T-helper 17 cell (primary cell): ENCODE data around the gene HDLBP. TPM values are rescaled to one million over a fixed set of nuclear protein-coding genes. Genes with fewer than 3 reads are reported as not detected.

Experiments
- ATAC-seq: fragments of 150-1000 bp; cut with Tn5 transposase; 2 replicates; pipeline ENCODE4 v1.10.0; 2021; ENCODE audit warnings: mild to moderate bottlenecking, moderate library complexity
- DNase-seq, 3 donors: peaks; one replicate each; pipeline versions ENCODE4 v3.0.0 to v3.0.0-alpha.2; 2020 to 2021
- H3K9me3 ChIP-seq: one replicate; pipeline ENCODE4 v1.7.0; 2013; ENCODE audit warnings: low read length, mild to moderate bottlenecking; ENCODE audit not compliant: control insufficient read depth, poor library complexity, severe bottlenecking
- H3K27ac Mint-ChIP-seq: one replicate; pipeline ENCODE4 v1.8.0; 2022; ENCODE audit warnings: mild to moderate bottlenecking, moderate library complexity, mixed read lengths
- H3K27me3 Mint-ChIP-seq: one replicate; pipeline ENCODE4 v1.8.0; 2022; ENCODE audit warnings: mixed read lengths
- H3K36me3 Mint-ChIP-seq: one replicate; pipeline ENCODE4 v1.8.0; 2022; ENCODE audit warnings: low read depth, mixed read lengths
- H3K4me1 Mint-ChIP-seq: one replicate; pipeline ENCODE4 v1.8.0; 2022; ENCODE audit warnings: mild to moderate bottlenecking, mixed read lengths
- H3K4me3 Mint-ChIP-seq: one replicate; pipeline ENCODE4 v1.8.0; 2022; ENCODE audit warnings: mild to moderate bottlenecking, moderate library complexity, mixed read lengths
- total RNA-seq, 4 donors: library from RNA in 2 of 4; stranded (reverse) in 2 of 4; gene quantifications; one replicate each; pipeline ENCODE4 v1.2.3 and lab custom pipeline; 2022 to 2026

Gene HDLBP, protein sequence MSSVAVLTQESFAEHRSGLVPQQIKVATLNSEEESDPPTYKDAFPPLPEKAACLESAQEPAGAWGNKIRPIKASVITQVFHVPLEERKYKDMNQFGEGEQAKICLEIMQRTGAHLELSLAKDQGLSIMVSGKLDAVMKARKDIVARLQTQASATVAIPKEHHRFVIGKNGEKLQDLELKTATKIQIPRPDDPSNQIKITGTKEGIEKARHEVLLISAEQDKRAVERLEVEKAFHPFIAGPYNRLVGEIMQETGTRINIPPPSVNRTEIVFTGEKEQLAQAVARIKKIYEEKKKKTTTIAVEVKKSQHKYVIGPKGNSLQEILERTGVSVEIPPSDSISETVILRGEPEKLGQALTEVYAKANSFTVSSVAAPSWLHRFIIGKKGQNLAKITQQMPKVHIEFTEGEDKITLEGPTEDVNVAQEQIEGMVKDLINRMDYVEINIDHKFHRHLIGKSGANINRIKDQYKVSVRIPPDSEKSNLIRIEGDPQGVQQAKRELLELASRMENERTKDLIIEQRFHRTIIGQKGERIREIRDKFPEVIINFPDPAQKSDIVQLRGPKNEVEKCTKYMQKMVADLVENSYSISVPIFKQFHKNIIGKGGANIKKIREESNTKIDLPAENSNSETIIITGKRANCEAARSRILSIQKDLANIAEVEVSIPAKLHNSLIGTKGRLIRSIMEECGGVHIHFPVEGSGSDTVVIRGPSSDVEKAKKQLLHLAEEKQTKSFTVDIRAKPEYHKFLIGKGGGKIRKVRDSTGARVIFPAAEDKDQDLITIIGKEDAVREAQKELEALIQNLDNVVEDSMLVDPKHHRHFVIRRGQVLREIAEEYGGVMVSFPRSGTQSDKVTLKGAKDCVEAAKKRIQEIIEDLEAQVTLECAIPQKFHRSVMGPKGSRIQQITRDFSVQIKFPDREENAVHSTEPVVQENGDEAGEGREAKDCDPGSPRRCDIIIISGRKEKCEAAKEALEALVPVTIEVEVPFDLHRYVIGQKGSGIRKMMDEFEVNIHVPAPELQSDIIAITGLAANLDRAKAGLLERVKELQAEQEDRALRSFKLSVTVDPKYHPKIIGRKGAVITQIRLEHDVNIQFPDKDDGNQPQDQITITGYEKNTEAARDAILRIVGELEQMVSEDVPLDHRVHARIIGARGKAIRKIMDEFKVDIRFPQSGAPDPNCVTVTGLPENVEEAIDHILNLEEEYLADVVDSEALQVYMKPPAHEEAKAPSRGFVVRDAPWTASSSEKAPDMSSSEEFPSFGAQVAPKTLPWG (N-terminal part only)
- total RNA-seq = 100 to 1,000 TPM; 136 to 175 TPM
- total RNA-seq (lab: John Stamatoyannopoulos, UW) = 179 to 415 reads per million in 2 donors

DNA sequence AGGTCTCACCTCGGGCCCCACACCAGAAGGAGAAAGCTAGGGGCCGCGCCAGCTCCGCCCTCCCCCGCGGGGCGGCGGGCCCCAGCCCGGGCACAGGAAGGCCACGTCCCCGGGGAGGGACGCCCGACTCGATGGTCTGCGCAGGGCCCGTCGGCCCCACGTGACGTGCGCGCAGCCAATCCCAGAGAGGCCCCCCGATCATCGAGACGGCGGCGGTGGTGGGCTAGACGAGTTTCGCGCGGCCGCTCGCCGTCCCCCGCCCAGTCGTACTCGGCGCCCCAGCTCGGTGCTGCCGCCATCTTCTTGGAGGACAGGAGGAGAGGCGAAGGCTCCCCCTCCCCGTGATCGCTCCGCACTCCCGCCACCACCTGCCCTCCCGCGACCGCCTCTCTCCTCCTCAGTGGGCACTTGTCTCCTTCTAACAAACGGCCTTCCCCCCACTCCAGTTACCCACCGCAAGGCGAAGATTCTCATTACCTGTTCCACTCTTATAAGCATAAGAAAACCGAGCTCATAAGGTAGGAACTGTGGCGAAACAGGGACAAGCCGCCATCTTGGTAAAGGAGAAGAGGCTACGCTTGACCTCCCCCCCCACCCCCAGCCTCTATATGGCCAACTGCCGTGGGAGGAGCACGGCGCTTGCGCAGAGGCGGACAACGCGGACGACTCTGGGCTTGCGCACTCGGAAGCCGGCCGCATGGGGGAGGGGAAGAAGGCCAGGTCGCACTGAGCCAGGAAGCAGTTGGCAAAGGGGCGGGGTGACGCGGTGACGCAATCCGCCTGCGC lies at the start of gene HDLBP:
HDLBP (minus strand) TSS at position 580 of the 786 bp plus-strand sequence. CDS start 48,803 bp downstream, outside the sequence.
- Mint-ChIP-seq H3K4me3 (peak within 1 kb of the TSS; percentile 98), H3K4me1 (peaks cover 54% of the 10 kb centered on the region), H3K27me3 (no peaks in the 10 kb centered on the region), H3K27ac (peak within 1 kb of the TSS; percentile 99), H3K36me3 (peaks cover 6% of the 10 kb centered on the region)
- peak; percentile 77 for ATAC-seq
- peak; percentile 100 for DNase-seq
- H3K9me3 ChIP-seq = no peaks in the 10 kb centered on the region

- ATAC-seq (no peak), DNase-seq (no peak)
- no peaks in the 10 kb centered on the region for H3K9me3 ChIP-seq
- H3K4me1 Mint-ChIP-seq = peaks cover 18% of the 10 kb centered on the region
- no peaks in the 10 kb centered on the region for H3K27me3 Mint-ChIP-seq
- H3K27ac Mint-ChIP-seq = no peak overlapping the region
- no peak overlapping the region for H3K4me3 Mint-ChIP-seq
- H3K36me3 Mint-ChIP-seq = no peaks in the 10 kb centered on the region
These were observed 49.3 kb upstream of the HDLBP start for GRCh38 chr2:241364781-241365180.

- Mint-ChIP-seq H3K4me3 (no peak overlapping the region), H3K27ac (peak overlapping the region; percentile 16), H3K27me3 (no peaks in the 10 kb centered on the region), H3K36me3 (no peaks in the 10 kb centered on the region), H3K4me1 (peaks cover 25% of the 10 kb centered on the region)
- no peaks in the 10 kb centered on the region for H3K9me3 ChIP-seq
- DNase-seq = no peak
- ATAC-seq = no peak
These were observed 48.0 kb upstream of the HDLBP start for GRCh38 chr2:241363426-241363825.

GRCh38 chr2:241359481-241360045 lies 44.1 kb upstream of the HDLBP start:
- no peaks in the 10 kb centered on the region for H3K27me3 Mint-ChIP-seq
- no peaks in the 10 kb centered on the region for H3K36me3 Mint-ChIP-seq
- no peaks in the 10 kb centered on the region for H3K9me3 ChIP-seq
- peaks cover 29% of the 10 kb centered on the region for H3K4me1 Mint-ChIP-seq
- H3K4me3 Mint-ChIP-seq = peak overlapping the region; percentile 73
- DNase-seq (no peak), ATAC-seq (no peak)
- no peak overlapping the region for H3K27ac Mint-ChIP-seq

DNA sequence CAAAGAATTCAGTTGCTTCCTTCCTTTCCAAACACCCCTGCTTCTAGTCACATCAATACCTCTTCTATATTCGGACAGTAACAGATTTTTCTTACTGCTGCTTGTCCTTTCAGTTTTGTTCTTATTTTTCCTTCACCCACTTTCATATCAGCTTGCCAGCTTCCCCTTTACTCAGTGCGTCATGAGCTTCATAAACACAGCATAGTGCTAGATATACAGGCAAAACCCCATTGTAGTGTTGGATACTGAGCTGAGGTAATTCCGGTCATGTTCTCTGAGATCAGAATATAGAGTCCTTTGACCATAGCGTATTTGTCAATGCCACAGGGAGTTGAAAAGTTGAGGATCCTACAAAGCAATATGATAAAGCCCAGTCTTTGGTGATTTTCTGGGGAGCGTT lies 43.0 kb upstream of the HDLBP start:
- ATAC-seq = no peak
- Mint-ChIP-seq H3K27me3 (no peaks in the 10 kb centered on the region), H3K4me3 (peak overlapping the region; percentile 36), H3K27ac (no peak overlapping the region), H3K36me3 (no peaks in the 10 kb centered on the region), H3K4me1 (peaks cover 24% of the 10 kb centered on the region)
- H3K9me3 ChIP-seq = no peaks in the 10 kb centered on the region
- DNase-seq = no peak

DNA sequence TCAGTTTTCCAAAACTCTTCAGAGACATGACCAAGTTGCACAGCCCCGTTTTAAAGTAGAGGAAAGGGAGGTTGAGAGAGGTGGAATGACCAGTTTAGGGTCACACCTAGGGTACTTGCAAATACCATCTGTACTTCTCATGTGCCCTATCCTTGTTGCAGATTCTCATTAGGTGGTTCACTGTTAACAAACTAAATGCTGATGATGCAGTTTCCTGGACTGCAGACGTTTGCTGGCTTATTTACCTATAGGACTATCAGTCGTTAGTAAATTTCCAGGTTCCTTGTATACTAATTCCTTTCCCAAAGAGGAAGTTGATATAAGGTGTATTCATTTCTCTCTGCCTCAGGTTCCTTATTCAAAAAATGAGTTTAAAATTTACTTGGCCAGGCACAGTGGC lies 42.1 kb upstream of the HDLBP start:
- H3K27ac Mint-ChIP-seq = peak overlapping the region; percentile 47
- no peak for ATAC-seq
- H3K27me3 Mint-ChIP-seq = no peaks in the 10 kb centered on the region
- no peaks in the 10 kb centered on the region for H3K9me3 ChIP-seq
- no peak for DNase-seq
- peak overlapping the region; percentile 81 for H3K4me3 Mint-ChIP-seq
- H3K36me3 Mint-ChIP-seq = no peaks in the 10 kb centered on the region
- peaks cover 22% of the 10 kb centered on the region for H3K4me1 Mint-ChIP-seq

DNA sequence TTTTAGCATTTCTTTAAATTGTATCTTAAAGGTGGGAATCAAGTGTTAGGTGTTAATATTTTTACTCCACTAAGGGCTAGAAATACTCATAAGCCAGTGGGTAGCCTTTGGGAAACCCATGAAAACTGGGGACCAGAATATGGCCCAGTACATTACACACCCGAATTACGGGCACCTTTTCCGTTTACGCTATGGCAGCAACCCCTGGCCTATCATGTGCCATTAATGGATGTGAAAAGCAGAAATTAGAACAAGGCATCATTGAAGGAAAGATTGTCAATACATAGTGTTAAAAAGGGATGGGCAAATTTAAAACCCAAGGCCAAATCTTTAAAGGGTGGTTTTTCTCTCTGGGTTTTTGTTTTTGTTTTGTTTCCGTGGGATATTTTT lies 41.4 kb upstream of the HDLBP start:
- Mint-ChIP-seq H3K27ac (peak overlapping the region; percentile 47), H3K36me3 (no peaks in the 10 kb centered on the region), H3K4me1 (peaks cover 22% of the 10 kb centered on the region), H3K4me3 (peak overlapping the region; percentile 81), H3K27me3 (no peaks in the 10 kb centered on the region)
- no peak for ATAC-seq
- H3K9me3 ChIP-seq = no peaks in the 10 kb centered on the region
- no peak for DNase-seq

- DNase-seq = peak; percentile 94 to 98 (median 95)
- peak; percentile 93 for ATAC-seq
- peaks cover 18% of the 10 kb centered on the region for H3K4me1 Mint-ChIP-seq
- H3K27ac Mint-ChIP-seq = peak within 1 kb of the TSS; percentile 53
- H3K4me3 Mint-ChIP-seq = peak within 1 kb of the TSS; percentile 81
- H3K36me3 Mint-ChIP-seq = no peaks in the 10 kb centered on the region
- H3K27me3 Mint-ChIP-seq = no peaks in the 10 kb centered on the region
- H3K9me3 ChIP-seq = no peaks in the 10 kb centered on the region
These were observed 40.8 kb upstream of the HDLBP start, which contains the start of gene FARP2 for GRCh38 chr2:241355983-241356870. Gene FARP2, plus strand, starts transcription at chr2:241356285. Its CDS starts 16,823 bp downstream, at chr2:241373108.

DNA sequence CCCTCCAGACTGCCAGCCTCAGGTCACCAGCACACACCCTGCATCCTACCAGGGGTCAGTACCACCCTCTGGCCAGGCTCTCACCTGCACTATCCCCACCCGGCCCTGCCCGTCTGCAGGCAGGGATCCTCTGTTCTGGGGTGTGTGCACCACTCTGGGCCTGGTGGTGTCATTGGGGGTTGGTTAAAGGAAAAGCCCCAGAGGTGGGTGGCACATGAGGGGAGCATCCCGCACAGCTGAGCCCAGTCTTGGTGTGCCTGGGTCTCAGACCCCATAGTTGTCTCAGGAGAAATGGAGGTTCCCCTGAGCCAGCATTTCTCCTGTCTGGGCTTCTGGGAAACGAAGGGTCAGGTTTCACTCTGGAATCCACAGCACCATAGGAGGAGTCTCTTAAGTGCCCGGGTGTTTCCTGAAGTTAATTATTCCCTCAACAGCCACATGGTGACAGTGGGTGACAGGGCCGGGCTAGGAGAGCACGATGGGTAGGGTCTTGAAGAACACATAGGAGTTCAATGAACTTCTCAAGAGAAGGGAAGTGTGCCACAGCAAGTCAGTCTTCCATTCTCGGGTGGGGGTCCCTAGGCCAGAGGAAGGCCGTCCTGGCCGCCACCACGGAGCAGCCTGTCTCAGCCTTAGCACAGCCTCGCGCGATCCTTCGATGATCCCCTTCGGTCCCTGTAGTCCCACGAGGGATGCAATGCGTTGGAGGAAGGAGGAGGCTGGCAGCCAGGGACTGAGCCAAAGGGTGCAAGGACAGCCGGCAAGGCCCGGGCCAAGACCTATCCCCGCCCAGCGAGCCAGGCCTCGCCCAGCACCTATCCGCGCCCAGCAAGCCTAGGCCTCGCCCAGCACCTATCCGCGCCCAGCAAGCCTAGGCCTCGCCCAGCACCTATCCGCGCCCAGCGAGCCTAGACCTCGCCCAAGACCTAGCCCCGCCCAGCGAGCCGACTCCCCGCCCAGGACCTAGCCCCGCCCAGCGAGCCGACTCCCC lies 39.5 kb upstream of the HDLBP start:
- H3K36me3 Mint-ChIP-seq = no peaks in the 10 kb centered on the region
- peak; percentile 38 for ATAC-seq

GRCh38 chr2:241352227-241352626 lies 36.8 kb upstream of the HDLBP start:
- peaks cover 5% of the 10 kb centered on the region for H3K36me3 Mint-ChIP-seq
- no peak overlapping the region for H3K4me3 Mint-ChIP-seq
- DNase-seq = no peak
- no peak overlapping the region for H3K27ac Mint-ChIP-seq
- no peak for ATAC-seq
- peaks cover 7% of the 10 kb centered on the region for H3K4me1 Mint-ChIP-seq
- H3K27me3 Mint-ChIP-seq = no peaks in the 10 kb centered on the region
- no peaks in the 10 kb centered on the region for H3K9me3 ChIP-seq

More for the DNA sequence above, 39.5 kb upstream of the HDLBP start:
- H3K4me3 Mint-ChIP-seq = peak overlapping the region; percentile 73
- peaks cover 19% of the 10 kb centered on the region for H3K4me1 Mint-ChIP-seq
- DNase-seq = peak; percentile 67 to 76 (median 72)
- H3K27me3 Mint-ChIP-seq = no peaks in the 10 kb centered on the region
- no peaks in the 10 kb centered on the region for H3K9me3 ChIP-seq
- peak overlapping the region; percentile 53 for H3K27ac Mint-ChIP-seq
